Smooth muscle cell (in vitro differentiated cells): ENCODE results near the gene CIDEC. TPM values are rescaled to one million over a fixed set of nuclear protein-coding genes. Genes with fewer than 3 reads are reported as not detected.
A peak's percentile ranks its signal among the peaks of the same experiment; 100 is the strongest.

Experiments used
- DNase-seq: peaks from one replicate; lab custom pipeline; 2025; ENCODE audit not compliant: unreplicated experiment; lab: John Stamatoyannopoulos, UW
- H2AFZ ChIP-seq: fragments of 200-600 bp; sonication (generic); 2 replicates; pipeline ENCODE4 v1.6.0; 2016; ENCODE audit warnings: antibody characterized with exemption, low read depth, mild to moderate bottlenecking
- H3F3A ChIP-seq: fragments of 200-600 bp; sonication (generic); 2 replicates; pipeline ENCODE4 v1.6.0; 2017; ENCODE audit warnings: antibody characterized with exemption, low read depth
- H3K27ac ChIP-seq: fragments of 200-600 bp; sonication (generic); 2 replicates; pipeline ENCODE4 v1.5.1; 2016; ENCODE audit warnings: low read depth, mild to moderate bottlenecking
- H3K27me3 ChIP-seq: fragments of 200-600 bp; sonication (generic); 2 replicates; pipeline ENCODE4 v1.6.1; 2016; ENCODE audit warnings: low read depth, mild to moderate bottlenecking
- H3K36me3 ChIP-seq: fragments of 200-600 bp; sonication (generic); 2 replicates; pipeline ENCODE4 v1.5.1; 2016; ENCODE audit warnings: low read depth
- H3K4me1 ChIP-seq: fragments of 200-600 bp; sonication (generic); 2 replicates; pipeline ENCODE4 v1.5.1; 2016; ENCODE audit warnings: low read depth
- H3K4me2 ChIP-seq: fragments of 200-600 bp; sonication (generic); 2 replicates; pipeline ENCODE4 v1.6.0; 2016; ENCODE audit warnings: mild to moderate bottlenecking
- H3K4me3 ChIP-seq: fragments of 200-600 bp; sonication (generic); 2 replicates; pipeline ENCODE4 v1.5.1; 2016; ENCODE audit warnings: mild to moderate bottlenecking
- H3K79me2 ChIP-seq: fragments of 200-600 bp; sonication (generic); 2 replicates; pipeline ENCODE4 v1.6.0; 2016; ENCODE audit warnings: low read depth, mild to moderate bottlenecking
- H3K9ac ChIP-seq: fragments of 200-600 bp; sonication (generic); 2 replicates; pipeline ENCODE4 v1.6.0; 2016; ENCODE audit warnings: low read depth
- H3K9me3 ChIP-seq: fragments of 200-600 bp; sonication (generic); replicated peaks from 2 replicates; pipeline ENCODE4 v1.5.1; 2016; ENCODE audit warnings: low read depth
- H4K20me1 ChIP-seq: fragments of 200-600 bp; sonication (generic); 2 replicates; pipeline ENCODE4 v1.6.0; 2016; ENCODE audit warnings: low read depth
- WGBS: methylation state at CpG from one replicate; pipeline ENCODE4 v1.1.7; 2016; ENCODE audit warnings: low lambda C conversion rate; 5-methylcytosine and 5-hydroxymethylcytosine counted together
- polyA plus RNA-seq: library from polyadenylated mRNA; unstranded; fragments of >200 nt; fragmentation: Nextera tagmentation; extraction: Ambion mirVana; gene quantifications from 2 replicates; pipeline ENCODE4 v1.2.1, GENCODE V29; 2016
- total RNA-seq: library from RNA; depleted of rRNA; stranded (reverse); fragments of >200 nt; gene quantifications from 2 replicates; pipeline ENCODE4 v1.2.3, GENCODE V29; 2014
- TF ChIP-seq, protein P1 (sequence below): fragments of 200-600 bp; sonication (generic); IDR thresholded peaks from 2 replicates; pipeline ENCODE4 v1.5.1; 2017; ENCODE audit warnings: borderline replicate concordance, mild to moderate bottlenecking, antibody characterized with exemption; ENCODE audit not compliant: insufficient read depth, poor library complexity, severe bottlenecking

Gene CIDEC
- total and polyA plus RNA-seq, 2 experiments from 2014 or later, result not detected

DNA sequence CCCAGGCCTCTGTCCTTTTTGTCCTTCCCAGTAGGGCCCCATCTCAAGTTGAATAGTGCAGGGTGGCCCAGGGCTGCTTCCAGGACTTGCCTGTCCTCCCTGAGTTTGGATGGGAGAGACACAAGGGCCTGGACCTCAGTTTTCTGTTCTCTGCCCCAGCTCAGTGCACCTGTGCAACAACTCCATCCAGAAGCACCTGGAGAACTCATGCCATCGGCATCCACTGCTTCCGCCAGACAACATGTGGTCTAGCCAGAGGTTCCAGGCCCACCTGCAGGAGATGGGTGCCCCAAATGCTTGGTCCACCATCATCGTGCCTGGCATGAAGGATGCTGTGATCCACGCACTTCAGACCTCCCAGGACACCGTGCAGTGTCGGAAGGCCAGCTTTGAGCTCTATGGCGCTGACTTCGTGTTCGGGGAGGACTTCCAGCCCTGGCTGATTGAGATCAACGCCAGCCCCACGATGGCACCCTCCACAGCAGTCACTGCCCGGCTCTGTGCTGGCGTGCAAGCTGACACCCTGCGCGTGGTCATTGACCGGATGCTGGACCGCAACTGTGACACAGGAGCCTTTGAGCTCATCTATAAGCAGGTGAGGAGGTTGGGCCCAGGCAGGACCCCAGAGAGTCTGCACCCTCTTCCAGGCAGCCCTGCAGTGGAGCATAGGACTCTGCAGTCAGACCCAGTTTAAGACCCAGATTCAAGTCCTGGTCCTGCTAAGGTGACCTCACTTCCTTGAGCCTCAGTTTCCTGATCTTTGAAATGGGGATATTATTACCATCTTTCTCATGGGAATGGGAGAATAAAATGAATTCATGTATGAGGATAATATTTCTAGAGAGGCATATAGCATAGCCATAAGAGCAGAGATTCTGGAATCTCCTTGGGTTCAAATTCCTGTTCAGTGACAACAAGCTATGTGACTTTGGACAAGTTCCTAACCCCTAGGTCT lies 51.0 kb downstream of the CIDEC start:
- no peak for DNase-seq
- TF ChIP-seq, protein P1, sequence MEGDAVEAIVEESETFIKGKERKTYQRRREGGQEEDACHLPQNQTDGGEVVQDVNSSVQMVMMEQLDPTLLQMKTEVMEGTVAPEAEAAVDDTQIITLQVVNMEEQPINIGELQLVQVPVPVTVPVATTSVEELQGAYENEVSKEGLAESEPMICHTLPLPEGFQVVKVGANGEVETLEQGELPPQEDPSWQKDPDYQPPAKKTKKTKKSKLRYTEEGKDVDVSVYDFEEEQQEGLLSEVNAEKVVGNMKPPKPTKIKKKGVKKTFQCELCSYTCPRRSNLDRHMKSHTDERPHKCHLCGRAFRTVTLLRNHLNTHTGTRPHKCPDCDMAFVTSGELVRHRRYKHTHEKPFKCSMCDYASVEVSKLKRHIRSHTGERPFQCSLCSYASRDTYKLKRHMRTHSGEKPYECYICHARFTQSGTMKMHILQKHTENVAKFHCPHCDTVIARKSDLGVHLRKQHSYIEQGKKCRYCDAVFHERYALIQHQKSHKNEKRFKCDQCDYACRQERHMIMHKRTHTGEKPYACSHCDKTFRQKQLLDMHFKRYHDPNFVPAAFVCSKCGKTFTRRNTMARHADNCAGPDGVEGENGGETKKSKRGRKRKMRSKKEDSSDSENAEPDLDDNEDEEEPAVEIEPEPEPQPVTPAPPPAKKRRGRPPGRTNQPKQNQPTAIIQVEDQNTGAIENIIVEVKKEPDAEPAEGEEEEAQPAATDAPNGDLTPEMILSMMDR, result no peak

DNA sequence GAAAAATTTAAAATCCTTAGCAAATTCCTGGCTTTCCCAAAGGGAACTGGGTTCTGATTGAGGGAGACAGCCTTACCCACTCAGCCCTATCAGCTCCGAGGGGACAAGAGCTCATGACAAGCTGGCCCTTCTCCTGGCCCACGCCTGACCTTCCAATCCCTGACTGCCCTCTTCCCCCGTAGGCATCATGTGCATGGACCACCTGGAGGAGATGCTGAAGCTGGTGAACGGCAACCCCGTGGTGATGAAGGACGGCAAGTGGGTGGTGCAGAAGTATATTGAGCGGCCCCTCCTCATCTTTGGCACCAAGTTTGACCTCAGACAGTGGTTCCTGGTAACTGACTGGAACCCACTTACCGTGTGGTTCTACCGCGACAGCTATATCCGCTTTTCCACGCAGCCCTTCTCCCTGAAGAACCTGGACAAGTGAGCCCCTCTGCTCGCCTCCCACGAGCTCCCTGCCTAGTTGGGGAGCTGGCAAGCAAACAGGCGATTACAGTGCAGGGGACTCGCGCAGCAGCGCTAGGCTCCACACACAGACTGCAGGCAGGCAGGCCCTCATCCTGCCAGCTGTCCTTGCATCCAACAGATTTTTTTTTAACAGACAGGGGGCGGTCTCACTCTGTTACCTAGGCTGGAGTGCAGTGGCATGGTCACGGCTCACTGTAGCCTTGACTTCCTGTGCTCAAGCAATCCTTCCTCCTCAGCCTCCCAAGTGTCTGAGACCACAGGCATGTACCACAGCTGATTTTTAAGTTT lies 53.1 kb downstream of the CIDEC start:
- Histone ChIP-seq H2AFZ (no peak overlapping the region), H3K4me2 (no peak overlapping the region), H3K4me3 (no peak overlapping the region), H4K20me1 (no peaks in the 10 kb centered on the region), H3K27ac (no peak overlapping the region), H3K9me3 (no peaks in the 10 kb centered on the region), H3K9ac (no peak overlapping the region), H3K27me3 (no peaks in the 10 kb centered on the region), H3K79me2 (no peaks in the 10 kb centered on the region), H3F3A (no peaks in the 10 kb centered on the region), H3K4me1 (no peaks in the 10 kb centered on the region), H3K36me3 (no peaks in the 10 kb centered on the region)
- DNase-seq, result no peak
- TF ChIP-seq, protein P1, result peak; percentile 13
- WGBS, result 81% methylated on average over 20 of the region's 20 CpGs

More for the DNA sequence above, 51.0 kb downstream of the CIDEC start:
- Histone ChIP-seq H2AFZ (no peak overlapping the region), H3K4me2 (no peak overlapping the region), H4K20me1 (no peaks in the 10 kb centered on the region), H3K27ac (no peak overlapping the region), H3K9me3 (no peaks in the 10 kb centered on the region), H3K36me3 (no peaks in the 10 kb centered on the region), H3K4me1 (no peaks in the 10 kb centered on the region), H3F3A (no peaks in the 10 kb centered on the region), H3K4me3 (no peak overlapping the region), H3K9ac (no peak overlapping the region), H3K79me2 (no peaks in the 10 kb centered on the region), H3K27me3 (no peaks in the 10 kb centered on the region)
- 96% methylated on average over 17 of the region's 17 CpGs for WGBS

DNA sequence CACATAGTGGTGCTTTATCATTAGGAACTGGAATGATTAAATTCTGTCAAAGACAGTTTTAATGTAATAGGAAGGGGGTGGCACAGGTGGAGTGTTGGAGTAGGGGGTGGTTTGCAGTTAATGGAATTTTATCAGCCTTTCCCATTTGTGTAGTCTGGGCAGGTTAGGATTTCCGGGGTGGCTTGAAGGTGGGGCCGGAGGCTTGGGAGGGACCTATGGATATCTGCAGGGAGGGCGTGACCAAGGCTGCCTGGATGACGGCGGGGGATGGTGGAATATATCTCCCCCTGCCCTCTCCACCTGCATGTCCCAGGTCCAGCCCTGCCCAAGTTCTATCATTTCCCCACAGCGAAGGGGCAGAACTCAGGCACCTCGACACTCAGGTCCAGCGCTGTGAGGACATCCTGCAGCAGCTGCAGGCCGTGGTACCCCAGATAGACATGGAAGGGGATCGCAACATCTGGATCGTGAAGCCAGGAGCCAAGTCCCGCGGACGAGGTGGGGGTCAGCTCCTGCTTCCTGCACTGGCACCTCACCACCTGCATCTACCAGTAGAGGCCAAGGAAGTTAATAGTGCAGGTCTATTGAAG lies 54.5 kb downstream of the CIDEC start:
- H4K20me1 ChIP-seq, result no peaks in the 10 kb centered on the region
- H3K27ac ChIP-seq, result no peak overlapping the region
- no peaks in the 10 kb centered on the region for H3K9me3 ChIP-seq
- no peak overlapping the region for H3K9ac ChIP-seq
- 88% methylated on average over 14 of the region's 14 CpGs for WGBS
- DNase-seq, result no peak
- no peaks in the 10 kb centered on the region for H3K4me1 ChIP-seq
- H3K36me3 ChIP-seq, result no peaks in the 10 kb centered on the region
- no peak overlapping the region for H2AFZ ChIP-seq
- H3K4me3 ChIP-seq, result no peak overlapping the region
- H3K79me2 ChIP-seq, result no peaks in the 10 kb centered on the region
- no peak overlapping the region for H3K4me2 ChIP-seq
- TF ChIP-seq, protein P1, result no peak
- no peaks in the 10 kb centered on the region for H3K27me3 ChIP-seq
- no peaks in the 10 kb centered on the region for H3F3A ChIP-seq
